GM23338 (cell line): ENCODE measurements around the gene RABIF. TPM values are rescaled to one million over a fixed set of nuclear protein-coding genes. Genes with fewer than 3 reads are reported as not detected.

Experiments used
- ATAC-seq: fragments of 200-7000 bp; cut with Tn5 transposase; 3 replicates; pipeline ENCODE4 v1.9.1; 2020
- DNase-seq: peaks from one replicate; pipeline ENCODE4 v3.0.0-alpha.2; 2015; ENCODE audit warnings: low spot score
- H2AFZ ChIP-seq: fragments of 200-600 bp; sonication (generic); 2 replicates; pipeline ENCODE4 v1.8.0; 2016; ENCODE audit warnings: antibody characterized with exemption, mild to moderate bottlenecking, moderate library complexity
- H3F3A ChIP-seq: fragments of 200-600 bp; sonication (generic); replicated peaks from 2 replicates; pipeline ENCODE4 v1.8.0; 2017; ENCODE audit warnings: antibody characterized with exemption, mixed run types, low read depth
- H3K27ac ChIP-seq: fragments of 200-600 bp; sonication (generic); 2 replicates; pipeline ENCODE4 v1.6.1; 2016; ENCODE audit warnings: low read depth
- H3K27me3 ChIP-seq: fragments of 200-600 bp; sonication (generic); 2 replicates; pipeline ENCODE4 v1.8.0; 2016; ENCODE audit warnings: mild to moderate bottlenecking, mixed run types, moderate library complexity; ENCODE audit not compliant: insufficient read depth
- H3K36me3 ChIP-seq: fragments of 200-600 bp; sonication (generic); 2 replicates; pipeline ENCODE4 v1.8.0; 2016; ENCODE audit warnings: mild to moderate bottlenecking; ENCODE audit not compliant: insufficient read depth
- H3K4me1 ChIP-seq: fragments of 200-600 bp; sonication (generic); 2 replicates; pipeline ENCODE4 v1.8.0; 2016; ENCODE audit warnings: mild to moderate bottlenecking, moderate library complexity; ENCODE audit not compliant: insufficient read depth
- H3K4me2 ChIP-seq: fragments of 200-600 bp; sonication (generic); 2 replicates; pipeline ENCODE4 v1.7.1; 2017; ENCODE audit warnings: mixed run types
- H3K4me3 ChIP-seq: fragments of 200-600 bp; sonication (generic); 2 replicates; pipeline ENCODE4 v1.6.1; 2016; ENCODE audit warnings: mixed run types
- H3K79me2 ChIP-seq: fragments of 200-600 bp; sonication (generic); replicated peaks from 2 replicates; pipeline ENCODE4 v1.8.0; 2017; ENCODE audit warnings: mild to moderate bottlenecking; ENCODE audit not compliant: insufficient read depth
- H3K9me2 ChIP-seq: fragments of 200-600 bp; sonication (generic); 2 replicates; pipeline ENCODE4 v1.8.0; 2017; ENCODE audit not compliant: insufficient read depth
- H4K20me1 ChIP-seq: fragments of 200-600 bp; sonication (generic); replicated peaks from 2 replicates; pipeline ENCODE4 v1.8.0; 2017; ENCODE audit warnings: mild to moderate bottlenecking; ENCODE audit not compliant: insufficient read depth
- H3K27ac Mint-ChIP-seq: 2 replicates; pipeline ENCODE4 v1.8.0; 2020; ENCODE audit warnings: inconsistent platforms, mild to moderate bottlenecking, moderate library complexity, mixed read lengths
- H3K27me3 Mint-ChIP-seq: 3 replicates; pipeline ENCODE4 v1.8.0; 2022; ENCODE audit warnings: low read depth, mild to moderate bottlenecking, moderate library complexity, mixed read lengths, inconsistent platforms; ENCODE audit not compliant: insufficient read depth, poor library complexity
- H3K36me3 Mint-ChIP-seq: 3 replicates; pipeline ENCODE4 v1.8.0; 2021; ENCODE audit warnings: low read depth, mild to moderate bottlenecking, inconsistent platforms, moderate library complexity, mixed read lengths
- H3K4me1 Mint-ChIP-seq: 3 replicates; pipeline ENCODE4 v1.8.0; 2020; ENCODE audit warnings: mild to moderate bottlenecking, inconsistent platforms, mixed read lengths
- H3K4me3 Mint-ChIP-seq: 3 replicates; pipeline ENCODE4 v1.8.0; 2021; ENCODE audit warnings: moderate library complexity, mild to moderate bottlenecking, inconsistent platforms, mixed read lengths
- H3K9me3 Mint-ChIP-seq: 3 replicates; pipeline ENCODE4 v1.8.0; 2020; ENCODE audit warnings: moderate library complexity, mild to moderate bottlenecking, inconsistent platforms, mixed read lengths
- CREB1 ChIP-seq: fragments of 250-450 bp; sonication (Bioruptor Pico); IDR thresholded peaks from 2 replicates; pipeline ENCODE4 v1.5.0; 2020; ENCODE audit warnings: low read depth, mild to moderate bottlenecking, moderate library complexity
- EZH2 ChIP-seq: fragments of 200-600 bp; sonication (generic); IDR thresholded peaks from one replicate; pipeline ENCODE4 v1.8.0; 2017; ENCODE audit warnings: antibody characterized with exemption, mild to moderate bottlenecking, low read depth; ENCODE audit not compliant: unreplicated experiment
- EZH2phosphoT487 ChIP-seq: fragments of 200-600 bp; sonication (generic); IDR thresholded peaks from one replicate; pipeline ENCODE4 v1.8.1; 2018; ENCODE audit warnings: antibody characterized with exemption; ENCODE audit not compliant: unreplicated experiment
- NANOG ChIP-seq: IDR thresholded peaks from 2 replicates; pipeline ENCODE4 v1.6.1; 2016; ENCODE audit warnings: antibody characterized with exemption, borderline replicate concordance
- POLR2AphosphoS5 ChIP-seq: IDR thresholded peaks from 2 replicates; pipeline ENCODE4 v1.6.1; 2016; ENCODE audit warnings: antibody characterized with exemption, low read depth
- STAT1 ChIP-seq: IDR thresholded peaks from one replicate; pipeline ENCODE4 v1.6.1; 2016; ENCODE audit warnings: antibody characterized with exemption; ENCODE audit not compliant: unreplicated experiment
- ZNF114 ChIP-seq: fragments of 250-450 bp; sonication (Bioruptor Pico); IDR thresholded peaks from 2 replicates; pipeline ENCODE4 v1.5.0; 2020; ENCODE audit warnings: mild to moderate bottlenecking, moderate library complexity
- ZNF331 ChIP-seq: fragments of 250-450 bp; sonication (Bioruptor Pico); IDR thresholded peaks from 2 replicates; pipeline ENCODE4 v1.5.0; 2020; ENCODE audit warnings: low read depth, mild to moderate bottlenecking, moderate library complexity
- polyA plus RNA-seq: library from polyadenylated mRNA; unstranded; fragments of >200 nt; fragmentation: Nextera tagmentation; extraction: Ambion mirVana; gene quantifications from 2 replicates; pipeline ENCODE4 v1.2.1, GENCODE V29; 2016
- total RNA-seq: library from RNA; depleted of rRNA; stranded (reverse); fragments of >200 nt; shearing (Covaris generic); gene quantifications from 2 replicates; pipeline ENCODE4 v1.2.3, GENCODE V29; 2014
- TF ChIP-seq, protein P1 (sequence below): IDR thresholded peaks from one replicate; pipeline ENCODE4 v1.6.1; 2018; ENCODE audit warnings: antibody characterized with exemption; ENCODE audit not compliant: unreplicated experiment
- TF ChIP-seq, protein P2 (sequence below), 2 experiments: fragments of 200-600 bp in 1 of 2; sonication (generic) in 1 of 2; conservative IDR thresholded peaks; 2 replicates each; pipeline versions ENCODE4 v1.5.1 to v1.6.1; 2016 to 2017; ENCODE audit warnings: antibody characterized with exemption in 2 of 2, low read depth in 2 of 2, mild to moderate bottlenecking in 2 of 2, moderate library complexity in 1 of 2
- TF ChIP-seq, protein P3 (sequence below): IDR thresholded peaks from 2 replicates; pipeline ENCODE4 v1.6.1; 2016; ENCODE audit warnings: antibody characterized with exemption
- TF ChIP-seq, protein P4 (sequence below): fragments of 250-450 bp; sonication (Bioruptor Pico); IDR thresholded peaks from 2 replicates; pipeline ENCODE4 v1.5.0; 2020; ENCODE audit warnings: mild to moderate bottlenecking, moderate library complexity

RABIF gene
- total and polyA plus RNA-seq, 2 experiments from 2014 or later = 4.9 to 7.6 TPM

DNA sequence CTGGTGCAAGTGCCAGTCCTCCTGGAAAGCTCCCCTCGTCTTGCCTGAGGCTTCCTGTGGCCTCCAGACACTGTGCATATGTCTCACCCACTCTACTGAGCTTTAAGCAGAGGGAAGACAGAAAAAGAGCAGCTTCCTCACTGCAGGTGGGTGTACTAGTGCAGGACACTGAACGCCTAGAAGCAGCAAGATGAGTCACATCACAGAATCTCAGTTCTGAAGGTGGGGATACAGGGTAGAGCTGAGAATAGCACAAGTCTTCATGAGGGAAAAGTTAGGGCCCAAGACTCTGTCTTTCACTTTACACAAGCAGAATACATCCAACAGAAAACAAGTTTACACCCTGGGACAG is 40.8 kb downstream of the RABIF start (continued):
- TF ChIP-seq, protein P1, sequence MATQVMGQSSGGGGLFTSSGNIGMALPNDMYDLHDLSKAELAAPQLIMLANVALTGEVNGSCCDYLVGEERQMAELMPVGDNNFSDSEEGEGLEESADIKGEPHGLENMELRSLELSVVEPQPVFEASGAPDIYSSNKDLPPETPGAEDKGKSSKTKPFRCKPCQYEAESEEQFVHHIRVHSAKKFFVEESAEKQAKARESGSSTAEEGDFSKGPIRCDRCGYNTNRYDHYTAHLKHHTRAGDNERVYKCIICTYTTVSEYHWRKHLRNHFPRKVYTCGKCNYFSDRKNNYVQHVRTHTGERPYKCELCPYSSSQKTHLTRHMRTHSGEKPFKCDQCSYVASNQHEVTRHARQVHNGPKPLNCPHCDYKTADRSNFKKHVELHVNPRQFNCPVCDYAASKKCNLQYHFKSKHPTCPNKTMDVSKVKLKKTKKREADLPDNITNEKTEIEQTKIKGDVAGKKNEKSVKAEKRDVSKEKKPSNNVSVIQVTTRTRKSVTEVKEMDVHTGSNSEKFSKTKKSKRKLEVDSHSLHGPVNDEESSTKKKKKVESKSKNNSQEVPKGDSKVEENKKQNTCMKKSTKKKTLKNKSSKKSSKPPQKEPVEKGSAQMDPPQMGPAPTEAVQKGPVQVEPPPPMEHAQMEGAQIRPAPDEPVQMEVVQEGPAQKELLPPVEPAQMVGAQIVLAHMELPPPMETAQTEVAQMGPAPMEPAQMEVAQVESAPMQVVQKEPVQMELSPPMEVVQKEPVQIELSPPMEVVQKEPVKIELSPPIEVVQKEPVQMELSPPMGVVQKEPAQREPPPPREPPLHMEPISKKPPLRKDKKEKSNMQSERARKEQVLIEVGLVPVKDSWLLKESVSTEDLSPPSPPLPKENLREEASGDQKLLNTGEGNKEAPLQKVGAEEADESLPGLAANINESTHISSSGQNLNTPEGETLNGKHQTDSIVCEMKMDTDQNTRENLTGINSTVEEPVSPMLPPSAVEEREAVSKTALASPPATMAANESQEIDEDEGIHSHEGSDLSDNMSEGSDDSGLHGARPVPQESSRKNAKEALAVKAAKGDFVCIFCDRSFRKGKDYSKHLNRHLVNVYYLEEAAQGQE = no peak
- no peak for TF ChIP-seq STAT1
- TF ChIP-seq POLR2AphosphoS5 = no peak
- TF ChIP-seq, protein P2, sequence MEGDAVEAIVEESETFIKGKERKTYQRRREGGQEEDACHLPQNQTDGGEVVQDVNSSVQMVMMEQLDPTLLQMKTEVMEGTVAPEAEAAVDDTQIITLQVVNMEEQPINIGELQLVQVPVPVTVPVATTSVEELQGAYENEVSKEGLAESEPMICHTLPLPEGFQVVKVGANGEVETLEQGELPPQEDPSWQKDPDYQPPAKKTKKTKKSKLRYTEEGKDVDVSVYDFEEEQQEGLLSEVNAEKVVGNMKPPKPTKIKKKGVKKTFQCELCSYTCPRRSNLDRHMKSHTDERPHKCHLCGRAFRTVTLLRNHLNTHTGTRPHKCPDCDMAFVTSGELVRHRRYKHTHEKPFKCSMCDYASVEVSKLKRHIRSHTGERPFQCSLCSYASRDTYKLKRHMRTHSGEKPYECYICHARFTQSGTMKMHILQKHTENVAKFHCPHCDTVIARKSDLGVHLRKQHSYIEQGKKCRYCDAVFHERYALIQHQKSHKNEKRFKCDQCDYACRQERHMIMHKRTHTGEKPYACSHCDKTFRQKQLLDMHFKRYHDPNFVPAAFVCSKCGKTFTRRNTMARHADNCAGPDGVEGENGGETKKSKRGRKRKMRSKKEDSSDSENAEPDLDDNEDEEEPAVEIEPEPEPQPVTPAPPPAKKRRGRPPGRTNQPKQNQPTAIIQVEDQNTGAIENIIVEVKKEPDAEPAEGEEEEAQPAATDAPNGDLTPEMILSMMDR (conservative IDR thresholded peaks at IDR 0.05; ENCODE audit: low read depth in 2 of 2) = no peak
- no peak for TF ChIP-seq ZNF114 (CRISPR knock-in tag)
- no peak for TF ChIP-seq EZH2phosphoT487

DNA sequence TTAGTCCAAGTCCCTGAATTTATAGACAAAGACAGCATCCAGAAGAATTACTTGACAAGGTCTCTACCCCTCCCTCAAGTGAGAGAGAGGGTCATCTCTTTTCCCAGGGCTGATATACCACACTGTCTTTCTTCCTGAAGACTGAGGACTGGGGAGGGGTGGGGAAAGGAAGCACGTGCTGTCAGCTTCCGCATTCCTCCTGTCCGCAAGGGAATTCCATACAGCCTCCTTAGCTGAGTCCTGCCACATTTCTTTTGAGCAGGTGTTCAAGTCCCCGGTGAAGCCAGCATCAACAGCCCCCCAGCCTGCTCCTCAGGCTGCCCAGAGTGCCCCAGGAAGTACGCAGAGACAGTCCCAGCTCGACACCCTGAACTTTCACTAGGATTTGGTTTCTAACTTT is 44.0 kb downstream of the RABIF start:
- peaks cover 8% of the 10 kb centered on the region for H3K4me1 Mint-ChIP-seq
- peaks cover 4% of the 10 kb centered on the region; the same call in 2 of the 3 replicates for H3K36me3 Mint-ChIP-seq
- ATAC-seq (peak; percentile 71), DNase-seq (peak; percentile 64)
- Histone ChIP-seq H3K36me3 (no peaks in the 10 kb centered on the region), H3K4me3 (no peak overlapping the region), H3K79me2 (no peaks in the 10 kb centered on the region), H3K4me1 (peaks cover 8% of the 10 kb centered on the region), H3K27me3 (no peaks in the 10 kb centered on the region), H3F3A (0 out of 2 replicates have a peak, but pooled peaks cover 4% of the 10 kb centered on the region), H3K4me2 (0 out of 2 replicates have a peak overlapping the region, but pooled peaks have one; percentile 15), H3K9me2 (no peaks in the 10 kb centered on the region), H2AFZ (no peak overlapping the region), H3K27ac (no peak overlapping the region), H4K20me1 (no peaks in the 10 kb centered on the region)
- peaks cover 9% of the 10 kb centered on the region for H3K27me3 Mint-ChIP-seq
- H3K9me3 Mint-ChIP-seq = no peaks in the 10 kb centered on the region
- no peak overlapping the region for H3K4me3 Mint-ChIP-seq
- H3K27ac Mint-ChIP-seq = peak overlapping the region; percentile 22; the same call in 1 of the 2 replicates
- TF ChIP-seq, protein P3, sequence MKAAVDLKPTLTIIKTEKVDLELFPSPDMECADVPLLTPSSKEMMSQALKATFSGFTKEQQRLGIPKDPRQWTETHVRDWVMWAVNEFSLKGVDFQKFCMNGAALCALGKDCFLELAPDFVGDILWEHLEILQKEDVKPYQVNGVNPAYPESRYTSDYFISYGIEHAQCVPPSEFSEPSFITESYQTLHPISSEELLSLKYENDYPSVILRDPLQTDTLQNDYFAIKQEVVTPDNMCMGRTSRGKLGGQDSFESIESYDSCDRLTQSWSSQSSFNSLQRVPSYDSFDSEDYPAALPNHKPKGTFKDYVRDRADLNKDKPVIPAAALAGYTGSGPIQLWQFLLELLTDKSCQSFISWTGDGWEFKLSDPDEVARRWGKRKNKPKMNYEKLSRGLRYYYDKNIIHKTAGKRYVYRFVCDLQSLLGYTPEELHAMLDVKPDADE = no peak
- TF ChIP-seq ZNF331 (CRISPR knock-in tag) (no peak), EZH2 (no peak), CREB1 (no peak), ZNF114 (CRISPR knock-in tag) (no peak), NANOG (no peak), STAT1 (no peak)
- TF ChIP-seq, protein P4, sequence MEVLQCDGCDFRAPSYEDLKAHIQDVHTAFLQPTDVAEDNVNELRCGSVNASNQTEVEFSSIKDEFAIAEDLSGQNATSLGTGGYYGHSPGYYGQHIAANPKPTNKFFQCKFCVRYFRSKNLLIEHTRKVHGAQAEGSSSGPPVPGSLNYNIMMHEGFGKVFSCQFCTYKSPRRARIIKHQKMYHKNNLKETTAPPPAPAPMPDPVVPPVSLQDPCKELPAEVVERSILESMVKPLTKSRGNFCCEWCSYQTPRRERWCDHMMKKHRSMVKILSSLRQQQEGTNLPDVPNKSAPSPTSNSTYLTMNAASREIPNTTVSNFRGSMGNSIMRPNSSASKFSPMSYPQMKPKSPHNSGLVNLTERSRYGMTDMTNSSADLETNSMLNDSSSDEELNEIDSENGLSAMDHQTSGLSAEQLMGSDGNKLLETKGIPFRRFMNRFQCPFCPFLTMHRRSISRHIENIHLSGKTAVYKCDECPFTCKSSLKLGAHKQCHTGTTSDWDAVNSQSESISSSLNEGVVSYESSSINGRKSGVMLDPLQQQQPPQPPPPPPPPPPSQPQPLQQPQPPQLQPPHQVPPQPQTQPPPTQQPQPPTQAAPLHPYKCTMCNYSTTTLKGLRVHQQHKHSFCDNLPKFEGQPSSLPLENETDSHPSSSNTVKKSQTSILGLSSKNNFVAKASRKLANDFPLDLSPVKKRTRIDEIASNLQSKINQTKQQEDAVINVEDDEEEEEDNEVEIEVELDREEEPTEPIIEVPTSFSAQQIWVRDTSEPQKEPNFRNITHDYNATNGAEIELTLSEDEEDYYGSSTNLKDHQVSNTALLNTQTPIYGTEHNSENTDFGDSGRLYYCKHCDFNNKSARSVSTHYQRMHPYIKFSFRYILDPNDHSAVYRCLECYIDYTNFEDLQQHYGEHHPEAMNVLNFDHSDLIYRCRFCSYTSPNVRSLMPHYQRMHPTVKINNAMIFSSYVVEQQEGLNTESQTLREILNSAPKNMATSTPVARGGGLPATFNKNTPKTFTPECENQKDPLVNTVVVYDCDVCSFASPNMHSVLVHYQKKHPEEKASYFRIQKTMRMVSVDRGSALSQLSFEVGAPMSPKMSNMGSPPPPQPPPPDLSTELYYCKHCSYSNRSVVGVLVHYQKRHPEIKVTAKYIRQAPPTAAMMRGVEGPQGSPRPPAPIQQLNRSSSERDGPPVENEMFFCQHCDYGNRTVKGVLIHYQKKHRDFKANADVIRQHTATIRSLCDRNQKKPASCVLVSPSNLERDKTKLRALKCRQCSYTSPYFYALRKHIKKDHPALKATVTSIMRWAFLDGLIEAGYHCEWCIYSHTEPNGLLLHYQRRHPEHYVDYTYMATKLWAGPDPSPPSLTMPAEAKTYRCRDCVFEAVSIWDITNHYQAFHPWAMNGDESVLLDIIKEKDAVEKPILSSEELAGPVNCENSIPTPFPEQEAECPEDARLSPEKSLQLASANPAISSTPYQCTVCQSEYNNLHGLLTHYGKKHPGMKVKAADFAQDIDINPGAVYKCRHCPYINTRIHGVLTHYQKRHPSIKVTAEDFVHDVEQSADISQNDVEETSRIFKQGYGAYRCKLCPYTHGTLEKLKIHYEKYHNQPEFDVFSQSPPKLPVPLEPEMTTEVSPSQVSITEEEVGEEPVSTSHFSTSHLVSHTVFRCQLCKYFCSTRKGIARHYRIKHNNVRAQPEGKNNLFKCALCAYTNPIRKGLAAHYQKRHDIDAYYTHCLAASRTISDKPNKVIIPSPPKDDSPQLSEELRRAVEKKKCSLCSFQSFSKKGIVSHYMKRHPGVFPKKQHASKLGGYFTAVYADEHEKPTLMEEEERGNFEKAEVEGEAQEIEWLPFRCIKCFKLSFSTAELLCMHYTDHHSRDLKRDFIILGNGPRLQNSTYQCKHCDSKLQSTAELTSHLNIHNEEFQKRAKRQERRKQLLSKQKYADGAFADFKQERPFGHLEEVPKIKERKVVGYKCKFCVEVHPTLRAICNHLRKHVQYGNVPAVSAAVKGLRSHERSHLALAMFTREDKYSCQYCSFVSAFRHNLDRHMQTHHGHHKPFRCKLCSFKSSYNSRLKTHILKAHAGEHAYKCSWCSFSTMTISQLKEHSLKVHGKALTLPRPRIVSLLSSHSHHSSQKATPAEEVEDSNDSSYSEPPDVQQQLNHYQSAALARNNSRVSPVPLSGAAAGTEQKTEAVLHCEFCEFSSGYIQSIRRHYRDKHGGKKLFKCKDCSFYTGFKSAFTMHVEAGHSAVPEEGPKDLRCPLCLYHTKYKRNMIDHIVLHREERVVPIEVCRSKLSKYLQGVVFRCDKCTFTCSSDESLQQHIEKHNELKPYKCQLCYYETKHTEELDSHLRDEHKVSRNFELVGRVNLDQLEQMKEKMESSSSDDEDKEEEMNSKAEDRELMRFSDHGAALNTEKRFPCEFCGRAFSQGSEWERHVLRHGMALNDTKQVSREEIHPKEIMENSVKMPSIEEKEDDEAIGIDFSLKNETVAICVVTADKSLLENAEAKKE (CRISPR knock-in tag) = no peak
